Uterus (tissue), 4 donors: ENCODE measurements around the gene HPSE2. TPM values are rescaled to one million over a fixed set of nuclear protein-coding genes. Genes with fewer than 3 reads are reported as not detected.

Source experiments
- DNase-seq, 2 donors: peaks; one replicate each; pipeline ENCODE4 v3.0.0-alpha.2; 2019 to 2020
- H3K27ac ChIP-seq, 2 donors: fragments of 200-600 bp; sonication (generic); 1 replicate in 1 of 2; 2 replicates in 1 of 2; pipeline ENCODE4 v1.5.1; 2016 to 2018
- H3K27me3 ChIP-seq, 2 donors: fragments of 200-600 bp; sonication (generic); one replicate each; pipeline ENCODE4 v1.5.1; 2018 to 2019; ENCODE audit warnings: control low read depth in 1 of 2
- H3K36me3 ChIP-seq, 2 donors: fragments of 200-600 bp; sonication (generic); one replicate each; pipeline ENCODE4 v1.5.1; 2019; ENCODE audit warnings: control low read depth in 1 of 2
- H3K4me1 ChIP-seq, 2 donors: fragments of 200-600 bp; sonication (generic); one replicate each; pipeline ENCODE4 v1.5.1; 2018 to 2019; ENCODE audit warnings: control low read depth in 1 of 2
- H3K4me3 ChIP-seq, 2 donors: fragments of 200-600 bp; sonication (generic); 1 replicate in 1 of 2; 2 replicates in 1 of 2; pipeline ENCODE4 v1.5.1; 2018 to 2019; ENCODE audit warnings: mild to moderate bottlenecking in 1 of 2
- H3K9me3 ChIP-seq, 2 donors: fragments of 200-600 bp; sonication (generic); one replicate each; pipeline ENCODE4 v1.5.1; 2019; ENCODE audit warnings: control low read depth in 1 of 2
- CTCF ChIP-seq, 4 experiments: fragments of 200-600 bp in 2 of 4; fragments of 450-650 bp in 2 of 4; sonication (generic) in 2 of 4; IDR thresholded peaks; one replicate each; pipeline ENCODE4 v1.5.1; 2016 to 2019; ENCODE audit warnings: antibody characterized with exemption in 4 of 4, mild to moderate bottlenecking in 2 of 4, moderate library complexity in 1 of 4
- POLR2A ChIP-seq, 2 donors: fragments of 450-650 bp; IDR thresholded peaks; one replicate each; pipeline ENCODE4 v1.6.1; 2016; ENCODE audit warnings: antibody characterized with exemption in 2 of 2, mild to moderate bottlenecking in 1 of 2, moderate library complexity in 1 of 2
- intact Hi-C: fragments of 100-400 bp; cut with DNase I; formaldehyde crosslinking; loops from one replicate; pipeline ENCODE4 v1.15.1; 2023; ENCODE audit warnings: low total_unique reads
- total RNA-seq, 4 donors: library from RNA; depleted of rRNA in 3 of 4; stranded (reverse); fragments of >200 nt in 3 of 4; gene quantifications; one replicate each; pipeline versions ENCODE4 v1.1.0 to v1.2.4, GENCODE V29; 2014 to 2023
- donor health status: DM: yes; HTN: yes; CAD: no.

Gene HPSE2
- total RNA-seq, 4 donors from 2014 or later: 7.0 to 13.6 (median 7.7) TPM; not detected in 1

GRCh38 chr10:98524124-98524523, 711.5 kb downstream of the HPSE2 start:
- Histone ChIP-seq H3K27ac (no peak overlapping the region), H3K4me3 (no peak overlapping the region), H3K27me3 (no peaks in the 10 kb centered on the region), H3K4me1 (no peaks in the 10 kb centered on the region), H3K9me3 (no peaks in the 10 kb centered on the region), H3K36me3 (no peaks in the 10 kb centered on the region)
- no peak for TF ChIP-seq POLR2A (IDR thresholded peaks at IDR 0.05)
- TF ChIP-seq CTCF (IDR thresholded peaks at IDR 0.05): no peak
- no peak for DNase-seq
- intact Hi-C loops: no loop called here

GRCh38 chr10:98519841-98520240, 715.8 kb downstream of the HPSE2 start:
- no peaks in the 10 kb centered on the region for H3K9me3 ChIP-seq
- intact Hi-C loops: no loop called here
- no peaks in the 10 kb centered on the region for H3K36me3 ChIP-seq
- no peaks in the 10 kb centered on the region for H3K4me1 ChIP-seq
- no peak for TF ChIP-seq CTCF (IDR thresholded peaks at IDR 0.05)
- TF ChIP-seq POLR2A (IDR thresholded peaks at IDR 0.05): no peak
- no peak overlapping the region for H3K27ac ChIP-seq
- no peaks in the 10 kb centered on the region for H3K27me3 ChIP-seq
- no peak for DNase-seq
- H3K4me3 ChIP-seq: no peak overlapping the region

GRCh38 chr10:98517672-98518071, 718.0 kb downstream of the HPSE2 start:
- no peak for DNase-seq
- no peak for TF ChIP-seq CTCF (IDR thresholded peaks at IDR 0.05)
- no peak for TF ChIP-seq POLR2A (IDR thresholded peaks at IDR 0.05)
- intact Hi-C loops: no loop called here
- Histone ChIP-seq H3K36me3 (no peaks in the 10 kb centered on the region), H3K4me1 (no peaks in the 10 kb centered on the region), H3K27ac (no peak overlapping the region), H3K9me3 (no peaks in the 10 kb centered on the region), H3K27me3 (no peaks in the 10 kb centered on the region), H3K4me3 (no peak overlapping the region)

GRCh38 chr10:98516352-98516751, 719.3 kb downstream of the HPSE2 start:
- Histone ChIP-seq H3K27ac (no peak overlapping the region), H3K27me3 (no peaks in the 10 kb centered on the region), H3K9me3 (no peaks in the 10 kb centered on the region), H3K4me3 (no peak overlapping the region), H3K4me1 (no peaks in the 10 kb centered on the region), H3K36me3 (no peaks in the 10 kb centered on the region)
- intact Hi-C loops: no loop called here
- DNase-seq: no peak
- TF ChIP-seq CTCF (IDR thresholded peaks at IDR 0.05) (no peak), POLR2A (IDR thresholded peaks at IDR 0.05) (no peak)

- no peak for DNase-seq
- no peak for TF ChIP-seq POLR2A (IDR thresholded peaks at IDR 0.05)
- no peak for TF ChIP-seq CTCF (IDR thresholded peaks at IDR 0.05)
- intact Hi-C loops: no loop called here
Measured at GRCh38 chr10:98513704-98514103, 721.9 kb downstream of the HPSE2 start.

More at GRCh38 chr10:98513704-98514103, 721.9 kb downstream of the HPSE2 start:
- H3K9me3 ChIP-seq: no peaks in the 10 kb centered on the region
- no peak overlapping the region for H3K4me3 ChIP-seq
- no peaks in the 10 kb centered on the region for H3K27me3 ChIP-seq
- H3K36me3 ChIP-seq: no peaks in the 10 kb centered on the region
- H3K4me1 ChIP-seq: no peaks in the 10 kb centered on the region
- H3K27ac ChIP-seq: no peak overlapping the region
